GM18520 (cell line): ENCODE results near the gene NHP2.
"Not testable (repeated sequence)": the region's sequence is repeated elsewhere in the genome, so short reads cannot be mapped to it uniquely, and the experiment has no call there.

Experiments
- ATAC-seq: cut with Tn5 transposase; IDR thresholded peaks from one replicate; pipeline ENCODE4 v1.9.1; 2021; ENCODE audit not compliant: unreplicated experiment

NHP2 gene

DNA sequence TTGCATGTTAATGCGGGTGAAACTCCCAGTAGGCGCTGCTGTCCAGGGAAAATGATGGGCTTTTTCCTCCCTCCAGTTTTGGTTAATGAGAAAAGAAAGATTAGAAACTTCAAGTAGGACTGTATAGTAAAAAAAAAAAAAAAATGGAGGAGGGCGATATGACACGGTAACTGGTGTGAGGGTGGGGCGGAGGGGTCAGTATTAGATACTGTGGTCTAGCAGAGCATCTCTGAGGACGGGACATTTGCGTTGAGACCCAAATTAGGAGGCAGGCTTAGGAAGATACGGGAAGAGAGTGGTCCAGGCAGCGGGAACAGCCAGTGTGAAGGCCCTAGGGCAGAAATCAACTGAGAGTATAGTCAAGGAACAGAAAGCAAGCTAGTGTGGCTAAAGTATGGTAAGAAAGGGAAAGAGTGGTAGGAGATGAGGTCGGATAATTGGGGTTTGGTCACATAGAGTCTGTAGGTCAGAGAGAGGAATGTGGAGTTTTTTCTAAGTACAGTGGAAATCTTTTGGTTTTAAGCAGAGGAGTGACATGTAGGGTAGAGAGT, 22.2 kb downstream of the NHP2 start:
- no peak for ATAC-seq

DNA sequence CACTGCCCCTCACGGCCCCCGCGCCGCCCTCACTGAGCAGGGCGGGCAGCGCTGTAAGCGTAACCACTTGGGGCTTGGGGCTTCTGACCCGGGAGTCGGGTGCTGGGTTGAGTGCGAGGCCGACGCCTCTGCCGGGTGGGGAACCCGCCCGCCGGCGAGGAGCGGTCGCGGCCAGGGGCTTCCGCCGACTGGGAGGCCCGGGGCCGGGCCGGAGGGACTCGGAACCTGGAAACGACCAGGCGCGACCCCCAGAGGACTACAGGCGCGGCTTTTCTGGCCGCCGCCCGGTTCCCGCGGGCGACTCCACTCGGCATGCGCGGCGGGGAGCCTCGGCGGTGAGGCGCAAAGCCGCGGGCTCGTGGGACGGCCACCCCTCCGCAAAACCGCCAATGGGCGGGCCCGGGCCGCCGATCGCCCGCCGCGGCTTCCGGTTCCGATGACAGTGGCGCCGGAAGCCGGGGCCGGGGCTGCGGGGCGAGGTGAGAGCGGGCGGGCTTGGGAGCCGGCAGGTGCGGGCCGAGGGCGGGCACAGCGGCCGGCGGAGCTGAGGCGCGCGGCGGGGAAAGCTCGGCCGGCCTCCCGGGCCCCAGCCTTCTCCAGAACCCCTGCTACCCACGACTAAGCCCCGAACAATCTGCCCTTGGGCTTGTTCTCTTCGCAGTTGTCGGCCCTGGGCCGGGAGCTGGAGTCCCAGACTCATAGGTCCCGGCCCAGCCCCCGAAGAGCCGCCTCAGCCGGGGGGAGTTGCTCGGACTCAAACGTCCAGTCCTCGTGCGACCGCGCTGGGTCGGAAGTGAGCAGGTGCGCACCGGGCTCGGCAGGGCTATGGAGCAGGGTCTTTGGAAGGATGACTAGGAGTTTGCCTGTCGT, 22.9 kb downstream of the NHP2 start, which contains the start of gene RMND5B:
Gene RMND5B (plus strand): TSS at position 439 of the 870 bp plus-strand sequence. CDS start 7,106 bp downstream, outside the sequence.
- peak; percentile 84 for ATAC-seq

DNA sequence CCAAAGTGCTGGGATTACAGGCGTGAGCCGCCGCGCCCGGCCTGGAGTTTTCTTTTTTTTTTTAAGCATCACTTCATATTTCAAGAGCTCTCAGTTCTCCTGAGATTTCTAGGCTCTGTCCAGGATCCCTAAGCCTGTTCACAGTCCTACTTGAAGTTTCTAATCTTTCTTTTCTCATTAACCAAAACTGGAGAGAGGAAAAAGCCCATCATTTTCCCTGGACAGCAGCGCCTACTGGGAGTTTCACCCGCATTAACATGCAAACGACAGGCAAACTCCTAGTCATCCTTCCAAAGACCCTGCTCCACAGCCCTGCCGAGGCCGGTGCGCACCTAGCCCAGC, 23.5 kb downstream of the NHP2 start:
- ATAC-seq, result not testable (repeated sequence)

DNA sequence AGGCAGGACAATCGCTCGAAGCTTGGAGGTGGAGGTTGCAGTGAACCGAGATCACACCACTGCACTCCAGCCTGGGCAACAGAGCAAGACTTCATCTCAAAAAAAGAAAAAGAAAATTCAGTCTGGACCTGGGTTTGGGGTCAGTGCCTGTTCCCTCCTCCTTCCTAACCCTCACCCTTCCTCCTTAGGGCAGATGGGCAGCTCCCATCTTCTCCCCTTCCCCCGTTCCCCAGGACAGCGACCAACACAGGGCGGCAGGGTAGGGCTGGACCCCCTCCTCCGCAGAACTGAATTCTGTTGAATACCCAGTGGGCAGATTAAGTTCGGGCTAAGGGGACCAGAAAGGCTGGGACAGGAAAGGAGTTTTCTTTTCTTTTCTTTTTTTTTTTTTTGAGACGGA, 24.4 kb downstream of the NHP2 start:
- no peak for ATAC-seq

DNA sequence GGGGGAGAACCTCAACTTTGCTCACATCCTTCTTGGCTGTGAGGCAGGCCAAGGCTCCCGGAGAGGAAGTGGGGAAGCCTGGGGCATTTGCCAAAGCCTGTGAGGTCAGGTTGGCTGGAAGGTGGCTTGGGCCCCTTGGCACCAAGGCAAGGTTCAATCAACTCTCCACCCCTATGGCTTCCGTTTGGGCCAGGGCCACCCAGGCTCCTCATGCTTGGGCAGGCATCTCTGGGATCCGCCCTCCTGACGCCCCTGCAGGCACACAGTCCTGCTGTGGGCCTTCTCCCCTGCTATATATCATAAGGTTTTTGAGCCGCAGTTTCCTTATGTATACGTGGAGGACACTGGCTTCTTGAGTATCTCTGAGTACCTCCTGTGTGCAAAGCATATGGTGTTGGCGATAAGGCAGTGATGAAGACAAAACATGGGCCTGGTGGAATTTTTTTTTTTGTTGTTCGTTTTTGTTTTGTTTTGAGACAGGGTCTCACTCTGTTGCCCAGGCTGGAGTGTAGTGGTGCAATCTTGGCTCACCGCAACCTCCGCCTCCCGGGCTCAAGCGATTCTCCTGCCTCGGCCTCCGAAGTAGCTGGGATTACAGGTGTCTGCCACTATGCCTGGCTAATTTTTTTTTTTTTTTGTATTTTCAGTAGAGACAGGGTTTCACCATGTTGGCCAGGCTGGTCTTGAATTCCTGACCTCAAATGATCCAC, 26.2 kb downstream of the NHP2 start:
- ATAC-seq, result not testable (repeated sequence)

GRCh38 chr5:178126556-178126955, 27.1 kb downstream of the NHP2 start:
- ATAC-seq, result no peak

- ATAC-seq, result no peak
Observed at GRCh38 chr5:178125253-178125906, 28.3 kb downstream of the NHP2 start.

- no peak for ATAC-seq
Observed at GRCh38 chr5:178123966-178124925, 29.4 kb downstream of the NHP2 start.

GRCh38 chr5:178123094-178123965, 30.4 kb downstream of the NHP2 start:
- ATAC-seq, result no peak

DNA sequence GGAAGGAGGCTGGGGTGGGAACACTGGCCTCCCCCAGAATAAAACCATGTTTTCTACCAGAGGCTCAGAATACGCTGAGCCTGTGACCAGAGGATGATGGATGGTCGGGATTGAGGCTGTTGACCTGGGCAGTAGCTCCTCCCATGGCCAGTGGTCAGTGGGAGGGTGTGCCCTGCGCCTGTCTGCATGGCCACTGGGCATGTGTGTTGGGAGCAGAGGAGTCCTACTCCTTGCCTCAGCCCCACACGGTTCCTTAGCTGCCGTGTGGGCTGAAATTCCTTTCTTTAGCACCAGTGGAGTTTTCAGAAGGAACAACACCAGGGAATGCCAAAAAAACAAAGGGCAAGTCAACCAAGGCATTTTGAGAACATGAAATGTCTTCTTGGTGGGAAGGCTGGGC, 31.3 kb downstream of the NHP2 start:
- ATAC-seq, result no peak

DNA sequence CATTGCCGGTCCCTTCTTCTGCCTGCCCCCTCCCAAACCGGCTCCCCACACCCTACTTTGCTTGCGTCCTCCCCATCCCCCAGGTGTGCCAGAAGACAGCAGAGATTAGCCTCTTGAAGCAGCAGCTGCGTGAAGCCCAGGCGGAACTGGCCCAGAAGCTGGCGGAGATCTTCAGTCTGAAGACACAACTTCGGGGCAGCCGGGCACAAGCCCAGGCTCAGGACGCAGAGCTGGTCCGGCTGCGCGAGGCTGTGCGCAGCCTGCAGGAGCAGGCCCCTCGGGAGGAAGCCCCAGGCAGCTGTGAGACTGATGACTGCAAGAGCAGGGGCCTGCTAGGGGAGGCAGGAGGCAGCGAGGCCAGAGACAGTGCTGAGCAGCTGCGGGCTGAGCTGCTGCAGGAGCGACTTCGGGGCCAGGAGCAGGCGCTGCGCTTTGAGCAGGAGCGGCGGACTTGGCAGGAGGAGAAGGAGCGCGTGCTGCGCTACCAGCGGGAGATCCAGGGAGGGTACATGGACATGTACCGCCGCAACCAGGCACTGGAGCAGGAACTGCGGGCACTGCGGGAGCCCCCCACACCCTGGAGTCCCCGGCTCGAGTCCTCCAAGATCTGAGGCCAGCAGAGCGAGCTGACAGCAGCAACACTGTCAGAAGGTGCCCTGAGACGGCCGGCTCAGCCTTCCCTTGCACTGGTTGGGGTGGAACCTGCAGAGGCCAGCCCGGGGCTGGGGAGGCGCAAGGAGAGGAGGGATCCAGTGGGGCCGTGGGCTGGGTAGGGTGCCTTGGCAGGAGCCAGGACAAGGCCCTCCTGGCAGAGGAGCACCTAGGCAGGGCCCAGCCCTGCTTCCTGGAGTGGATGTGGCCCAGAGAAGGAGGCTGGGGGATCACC, 32.1 kb downstream of the NHP2 start:
- ATAC-seq, result no peak

DNA sequence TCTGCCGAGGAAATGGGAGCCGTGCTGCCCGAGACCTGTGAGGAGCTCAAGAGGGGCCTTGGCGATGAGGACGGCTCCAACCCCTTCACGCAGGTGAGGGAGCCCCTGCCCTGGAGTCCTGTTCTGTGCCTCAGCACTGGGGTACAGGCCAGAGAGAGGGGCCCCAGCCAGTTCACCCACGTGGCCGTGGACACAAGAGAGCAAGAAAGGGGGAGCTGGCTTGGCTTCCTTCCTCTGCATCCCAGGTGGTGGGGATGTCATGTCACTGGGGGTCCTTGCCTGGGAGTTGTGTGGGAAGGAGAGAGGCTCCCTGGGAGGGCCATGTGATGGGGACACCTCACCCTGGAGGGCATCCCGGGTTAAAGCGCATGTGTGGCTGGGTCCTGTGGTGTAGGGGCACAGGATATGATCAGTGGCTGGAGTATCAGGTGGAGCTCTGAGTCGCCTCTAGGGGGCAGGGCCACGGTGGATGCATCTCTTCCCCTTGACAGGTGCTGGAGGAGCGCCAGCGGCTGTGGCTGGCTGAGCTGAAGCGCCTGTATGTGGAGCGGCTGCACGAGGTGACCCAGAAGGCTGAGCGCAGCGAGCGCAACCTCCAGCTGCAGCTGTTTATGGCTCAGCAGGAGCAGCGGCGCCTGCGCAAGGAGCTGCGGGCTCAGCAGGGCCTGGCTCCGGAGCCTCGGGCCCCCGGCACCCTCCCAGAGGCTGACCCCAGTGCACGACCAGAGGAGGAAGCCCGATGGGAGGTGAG, 32.9 kb downstream of the NHP2 start:
- peak; percentile 73 for ATAC-seq

DNA sequence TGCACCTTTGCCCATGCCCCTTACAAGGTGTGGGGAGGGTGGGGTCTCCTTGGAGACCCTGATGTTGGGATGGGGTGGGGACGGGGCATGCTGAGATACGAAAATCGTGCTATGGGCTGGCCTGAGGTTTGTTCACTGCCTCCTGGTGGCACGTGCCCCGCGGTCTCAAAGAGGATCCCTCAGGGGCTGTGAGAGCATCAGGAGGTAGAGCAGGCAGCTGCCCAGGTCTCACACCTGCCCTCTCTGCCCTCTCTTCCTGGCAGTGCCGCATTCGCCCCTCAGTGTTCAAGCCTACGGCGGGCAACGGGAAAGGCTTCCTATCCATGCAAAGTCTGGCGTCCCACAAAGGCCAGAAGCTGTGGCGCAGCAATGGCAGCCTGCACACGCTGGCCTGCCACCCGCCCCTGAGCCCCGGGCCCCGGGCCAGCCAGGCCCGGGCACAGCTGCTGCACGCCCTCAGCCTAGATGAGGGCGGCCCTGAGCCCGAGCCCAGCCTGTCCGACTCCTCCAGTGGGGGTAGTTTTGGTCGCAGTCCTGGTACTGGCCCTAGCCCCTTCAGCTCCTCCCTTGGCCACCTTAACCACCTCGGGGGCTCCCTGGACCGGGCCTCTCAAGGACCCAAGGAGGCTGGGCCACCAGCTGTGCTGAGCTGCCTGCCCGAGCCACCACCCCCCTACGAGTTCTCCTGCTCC, 33.6 kb downstream of the NHP2 start:
- ATAC-seq, result no peak

DNA sequence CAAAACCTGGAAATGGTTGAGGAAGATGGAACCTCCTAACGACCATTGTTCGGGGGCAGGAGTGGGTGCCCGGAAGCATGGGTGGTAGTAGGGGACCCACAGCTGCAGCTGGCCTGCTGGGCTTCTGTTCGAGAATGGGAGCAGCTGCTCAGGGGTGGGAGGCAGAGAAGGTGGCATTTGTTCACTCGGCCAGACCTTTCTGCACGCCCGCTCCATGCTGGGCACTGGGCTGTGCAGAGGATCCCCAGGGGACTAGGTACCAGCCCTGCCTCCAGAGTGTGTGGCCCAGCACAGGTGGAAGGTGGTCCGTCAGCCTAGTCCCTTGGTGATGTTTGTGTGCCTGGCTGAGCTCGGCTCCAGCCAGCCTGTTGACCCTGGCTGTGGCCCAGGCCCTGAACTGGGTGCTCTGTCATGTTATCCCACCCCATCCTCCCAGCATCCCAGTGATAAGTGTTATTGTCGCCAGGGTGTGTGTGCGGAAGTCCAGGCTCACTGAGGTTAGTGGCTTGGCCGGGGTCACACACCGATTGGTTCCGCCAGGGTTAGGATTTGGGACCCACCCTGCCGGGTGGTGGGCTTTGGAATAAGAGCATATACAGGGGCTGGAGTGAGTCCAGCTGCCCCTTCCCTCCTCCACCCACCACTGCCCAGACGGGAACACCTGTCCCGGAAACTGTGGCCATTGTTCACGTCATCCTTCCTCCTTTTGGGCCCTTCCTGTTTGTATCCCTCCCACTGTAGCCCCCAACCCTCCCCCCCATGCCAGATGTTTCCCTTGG, 35.6 kb downstream of the NHP2 start:
- ATAC-seq, result no peak

DNA sequence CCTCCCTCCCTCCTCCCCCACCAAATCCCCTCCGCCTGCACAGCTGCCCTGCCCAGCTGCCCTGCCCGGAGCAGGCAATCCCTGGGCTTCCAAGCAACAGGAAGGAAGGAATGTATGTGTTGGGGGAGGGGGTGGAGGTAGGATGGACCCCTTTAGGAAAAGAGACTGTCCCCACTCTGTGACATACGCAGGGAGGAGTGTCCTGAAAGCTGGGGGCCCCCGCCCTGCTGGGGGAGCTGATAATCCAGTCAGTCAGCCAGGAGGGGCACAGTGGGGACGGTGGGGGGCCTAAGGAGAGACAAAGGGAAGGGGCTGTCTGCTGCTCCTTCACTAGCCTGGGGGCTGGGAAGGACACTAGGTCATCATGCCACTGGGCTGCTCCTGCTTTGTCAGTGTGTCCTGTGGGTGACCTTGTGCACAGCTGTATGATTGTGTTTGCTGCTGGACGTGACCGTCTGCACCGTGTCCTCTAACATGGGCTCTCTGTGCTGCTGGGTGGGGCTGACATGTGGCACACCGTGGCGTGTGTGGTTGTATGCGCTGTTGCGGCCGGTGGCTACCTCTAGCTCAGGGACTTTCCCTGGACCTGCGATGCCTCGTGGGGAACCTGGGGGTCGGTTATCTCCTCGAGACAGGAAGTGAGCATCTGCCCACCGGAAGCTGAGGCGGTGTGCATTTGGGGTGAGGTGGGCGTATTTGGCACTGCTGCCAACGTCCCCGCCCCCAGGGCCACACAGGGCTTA, 37.4 kb downstream of the NHP2 start:
- ATAC-seq, result peak; percentile 22

DNA sequence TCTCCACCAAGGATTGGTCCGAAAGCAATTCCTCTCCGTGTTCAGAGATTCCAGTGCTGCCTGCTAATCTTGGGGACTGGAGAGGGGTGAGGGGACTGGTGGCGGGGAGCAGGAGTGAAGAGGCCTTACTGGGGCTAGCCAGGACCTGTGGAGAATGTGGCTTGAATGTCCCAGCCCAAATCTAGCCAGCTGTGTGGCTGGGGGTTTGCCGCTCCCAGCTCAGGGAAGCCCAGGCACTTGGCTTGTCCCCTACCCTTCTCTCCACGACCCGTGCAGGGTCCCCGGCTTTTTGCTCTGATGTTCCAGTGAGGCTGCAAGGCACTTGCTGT, 37.9 kb downstream of the NHP2 start:
- ATAC-seq, result no peak
